Trophoblast cell (in vitro differentiated cells and primary cell): ENCODE data around the gene CA12.

ENCODE experiments used
- DNase-seq, 2 donors: peaks; one replicate each; pipeline ENCODE4 v3.0.0-alpha.2; 2016
- H2AFZ ChIP-seq: 2 replicates; pipeline ENCODE4 v1.6.1; 2013; ENCODE audit warnings: low read length, moderate library complexity, mild to moderate bottlenecking; ENCODE audit not compliant: insufficient read depth, poor library complexity
- H2AK5ac ChIP-seq: 2 replicates; pipeline ENCODE4 v1.6.1; 2013; ENCODE audit warnings: mild to moderate bottlenecking, low read length
- H2BK120ac ChIP-seq: 2 replicates; pipeline ENCODE4 v1.6.1; 2013; ENCODE audit warnings: low read length, mild to moderate bottlenecking, moderate library complexity; ENCODE audit not compliant: insufficient read depth, poor library complexity
- H2BK12ac ChIP-seq: 2 replicates; pipeline ENCODE4 v1.6.1; 2013; ENCODE audit warnings: mild to moderate bottlenecking, low read length, moderate library complexity
- H2BK5ac ChIP-seq: 2 replicates; pipeline ENCODE4 v1.6.1; 2013; ENCODE audit warnings: low read length, low read depth, moderate library complexity, mild to moderate bottlenecking; ENCODE audit not compliant: poor library complexity
- H3K14ac ChIP-seq: 2 replicates; pipeline ENCODE4 v1.6.1; 2013; ENCODE audit warnings: mild to moderate bottlenecking, low read length
- H3K18ac ChIP-seq: 2 replicates; pipeline ENCODE4 v1.6.1; 2013; ENCODE audit warnings: mild to moderate bottlenecking, low read length
- H3K23ac ChIP-seq: 2 replicates; pipeline ENCODE4 v1.6.1; 2013; ENCODE audit warnings: low read length
- H3K27ac ChIP-seq: 2 replicates; pipeline ENCODE4 v1.5.1; 2013; ENCODE audit warnings: low read depth, mild to moderate bottlenecking, inconsistent platforms, low read length, moderate library complexity
- H3K27me3 ChIP-seq: 2 replicates; pipeline ENCODE4 v1.6.1; 2013; ENCODE audit warnings: inconsistent platforms, mild to moderate bottlenecking, low read length, moderate library complexity; ENCODE audit not compliant: insufficient read depth
- H3K36me3 ChIP-seq, 2 experiments: 1 replicate in 1 of 2; 2 replicates in 1 of 2; pipeline ENCODE4 v1.6.1; 2013; ENCODE audit warnings: low read length in 2 of 2, mild to moderate bottlenecking in 2 of 2, moderate library complexity in 1 of 2; ENCODE audit not compliant: insufficient read depth in 2 of 2, control insufficient read depth in 1 of 2
- H3K4ac ChIP-seq: 2 replicates; pipeline ENCODE4 v1.6.1; 2013; ENCODE audit warnings: low read depth, mild to moderate bottlenecking, low read length, moderate library complexity
- H3K4me1 ChIP-seq, 2 experiments: 1 replicate in 1 of 2; 2 replicates in 1 of 2; pipeline ENCODE4 v1.6.1; 2013; ENCODE audit warnings: low read length in 2 of 2, mild to moderate bottlenecking in 2 of 2, moderate library complexity in 1 of 2; ENCODE audit not compliant: insufficient read depth in 2 of 2, control insufficient read depth in 1 of 2
- H3K4me2 ChIP-seq: 2 replicates; pipeline ENCODE4 v1.6.1; 2013; ENCODE audit warnings: inconsistent platforms, mild to moderate bottlenecking, low read length, moderate library complexity
- H3K4me3 ChIP-seq: 2 replicates; pipeline ENCODE4 v1.5.1; 2013; ENCODE audit warnings: mild to moderate bottlenecking, low read depth, low read length, inconsistent platforms
- H3K79me1 ChIP-seq: one replicate; pipeline ENCODE4 v1.6.1; 2013; ENCODE audit warnings: low read length
- H3K79me2 ChIP-seq: 2 replicates; pipeline ENCODE4 v1.6.1; 2013; ENCODE audit warnings: low read length, mild to moderate bottlenecking; ENCODE audit not compliant: control insufficient read depth, insufficient read depth, poor library complexity
- H3K9ac ChIP-seq: 2 replicates; pipeline ENCODE4 v1.6.1; 2013; ENCODE audit warnings: mild to moderate bottlenecking, low read length
- H3K9me3 ChIP-seq: 2 replicates; pipeline ENCODE4 v1.6.1; 2013; ENCODE audit warnings: low read depth, mild to moderate bottlenecking, control low read depth, inconsistent platforms, low read length; ENCODE audit not compliant: insufficient read depth
- H4K12ac ChIP-seq: 2 replicates; pipeline ENCODE4 v1.6.1; 2013; ENCODE audit warnings: low read depth, mild to moderate bottlenecking, low read length, moderate library complexity
- H4K8ac ChIP-seq: 2 replicates; pipeline ENCODE4 v1.6.1; 2013; ENCODE audit warnings: low read depth, mild to moderate bottlenecking, low read length, moderate library complexity
- H4K91ac ChIP-seq: one replicate; pipeline ENCODE4 v1.6.1; 2013; ENCODE audit warnings: low read depth, mild to moderate bottlenecking, low read length, moderate library complexity
- WGBS: extraction: QIAGEN DNeasy Blood & Tissue Kit; methylation state at CpG from one replicate; pipeline ENCODE4 v1.1.7; 2013; ENCODE audit warnings: missing lambda C conversion rate; ENCODE audit not compliant: insufficient read length, insufficient coverage; ENCODE audit errors: extremely low coverage; 5-methylcytosine and 5-hydroxymethylcytosine counted together

Gene CA12

GRCh38 chr15:63299943-63300575 lies 81.6 kb downstream of the CA12 start:
- Histone ChIP-seq H3K4me1 (peaks cover 0 to 2% of the 10 kb centered on the region in 2 experiments), H2BK5ac (no peak overlapping the region), H2BK12ac (no peak overlapping the region), H3K27me3 (no peaks in the 10 kb centered on the region), H4K8ac (no peak overlapping the region), H3K4ac (no peak overlapping the region), H3K36me3 (no peaks in the 10 kb centered on the region), H3K79me2 (no peaks in the 10 kb centered on the region), H3K79me1 (no peaks in the 10 kb centered on the region), H4K12ac (no peak overlapping the region), H4K91ac (no peak overlapping the region), H3K4me2 (no peak overlapping the region), H3K4me3 (no peak overlapping the region), H3K14ac (no peak overlapping the region), H3K9me3 (peaks cover 1% of the 10 kb centered on the region), H3K18ac (no peak overlapping the region), H2AFZ (no peak overlapping the region), H3K27ac (no peak overlapping the region), H3K9ac (no peak overlapping the region), H2BK120ac (no peak overlapping the region), H2AK5ac (no peak overlapping the region), H3K23ac (no peak overlapping the region)
- no CpG with 5 or more reads among the region's 7 CpGs for WGBS
- no peak for DNase-seq

GRCh38 chr15:63296195-63296594 lies 85.5 kb downstream of the CA12 start:
- Histone ChIP-seq H2BK12ac (no peak overlapping the region), H3K36me3 (no peaks in the 10 kb centered on the region), H3K23ac (no peak overlapping the region), H3K4ac (no peak overlapping the region), H3K79me1 (no peaks in the 10 kb centered on the region), H3K27ac (no peak overlapping the region), H3K18ac (no peak overlapping the region), H3K79me2 (no peaks in the 10 kb centered on the region), H4K12ac (no peak overlapping the region), H2BK5ac (no peak overlapping the region), H3K4me1 (no peaks in the 10 kb centered on the region), H4K91ac (no peak overlapping the region), H2AK5ac (no peak overlapping the region), H3K27me3 (no peaks in the 10 kb centered on the region), H4K8ac (no peak overlapping the region), H3K9me3 (no peaks in the 10 kb centered on the region), H3K14ac (no peak overlapping the region), H3K4me2 (no peak overlapping the region), H3K9ac (no peak overlapping the region), H2BK120ac (no peak overlapping the region), H2AFZ (no peak overlapping the region), H3K4me3 (no peak overlapping the region)
- DNase-seq, result no peak
- WGBS, result no CpG with 5 or more reads among the region's 6 CpGs

- Histone ChIP-seq H2AFZ (no peak overlapping the region), H4K8ac (no peak overlapping the region), H3K9ac (no peak overlapping the region), H2BK12ac (no peak overlapping the region), H3K4me2 (no peak overlapping the region), H3K4me1 (no peaks in the 10 kb centered on the region), H2AK5ac (no peak overlapping the region), H3K4me3 (no peak overlapping the region), H3K18ac (no peak overlapping the region), H2BK5ac (no peak overlapping the region), H3K27me3 (no peaks in the 10 kb centered on the region), H3K79me2 (no peaks in the 10 kb centered on the region), H4K12ac (no peak overlapping the region), H4K91ac (no peak overlapping the region), H3K9me3 (no peaks in the 10 kb centered on the region), H3K4ac (no peak overlapping the region), H2BK120ac (no peak overlapping the region), H3K27ac (no peak overlapping the region), H3K36me3 (no peaks in the 10 kb centered on the region), H3K14ac (no peak overlapping the region), H3K23ac (no peak overlapping the region), H3K79me1 (no peaks in the 10 kb centered on the region)
- DNase-seq, result no peak
These were observed 86.3 kb downstream of the CA12 start for GRCh38 chr15:63295341-63295740.

GRCh38 chr15:63294359-63294758 lies 87.3 kb downstream of the CA12 start:
- H3K79me2 ChIP-seq, result no peaks in the 10 kb centered on the region
- peak overlapping the region; percentile 74 for H2AFZ ChIP-seq
- no peak overlapping the region for H2BK12ac ChIP-seq
- H3K27ac ChIP-seq, result no peak overlapping the region
- no peak overlapping the region for H3K9ac ChIP-seq
- no peak overlapping the region for H4K8ac ChIP-seq
- no peaks in the 10 kb centered on the region for H3K4me1 ChIP-seq
- H2AK5ac ChIP-seq, result no peak overlapping the region
- H3K36me3 ChIP-seq, result no peaks in the 10 kb centered on the region
- no peaks in the 10 kb centered on the region for H3K79me1 ChIP-seq
- no peak overlapping the region for H3K14ac ChIP-seq
- no peak overlapping the region for H4K12ac ChIP-seq
- no peak for DNase-seq
- H4K91ac ChIP-seq, result no peak overlapping the region
- H3K27me3 ChIP-seq, result no peaks in the 10 kb centered on the region
- H2BK120ac ChIP-seq, result no peak overlapping the region
- H3K9me3 ChIP-seq, result no peaks in the 10 kb centered on the region
- H3K4me3 ChIP-seq, result no peak overlapping the region
- H2BK5ac ChIP-seq, result no peak overlapping the region
- H3K23ac ChIP-seq, result no peak overlapping the region
- no peak overlapping the region for H3K18ac ChIP-seq
- no peak overlapping the region for H3K4ac ChIP-seq
- WGBS, result no CpG with 5 or more reads among the region's 3 CpGs
- H3K4me2 ChIP-seq, result no peak overlapping the region
